ENCODE results near the gene TYR. TPM values are rescaled to one million over a fixed set of nuclear protein-coding genes. Genes with fewer than 3 reads are reported as not detected.
"Not testable (repeated sequence)": the region's sequence is repeated elsewhere in the genome, so short reads cannot be mapped to it uniquely, and the experiment has no call there.

TYR gene
- total RNA-seq, 2 donors from 2014 or later: not detected

- H3K36me3 Mint-ChIP-seq (ENCODE audit: low read depth); H3K4me1 ChIP-seq (ENCODE audit: control insufficient read depth, insufficient read depth, low read length); H3K4me3 Mint-ChIP-seq; H3K4me1 Mint-ChIP-seq; H3K9ac ChIP-seq (ENCODE audit: extremely low read depth, low read length, poor library complexity, severe bottlenecking); H3K27ac Mint-ChIP-seq; H3K27me3 ChIP-seq (ENCODE audit: control insufficient read depth, insufficient read depth, low read length, poor library complexity, severe bottlenecking); H3K27ac ChIP-seq (ENCODE audit: low read depth, low read length); H3K27me3 Mint-ChIP-seq (ENCODE audit: insufficient read depth); H3K9me3 ChIP-seq (ENCODE audit: control insufficient read depth, low read length); H3K4me3 ChIP-seq (ENCODE audit: low read length); DNase-seq; H3K9me3 Mint-ChIP-seq; H3K36me3 ChIP-seq (ENCODE audit: control insufficient read depth, insufficient read depth, low read length): not testable (repeated sequence)
- WGBS, 2 experiments (ENCODE audit: insufficient coverage in 1 of 2, insufficient read length in 1 of 2): no CpG with 5 or more reads among the region's 2 CpGs
Measured at GRCh38 chr11:89338073-89338472, 160.4 kb downstream of the TYR start.

- H3K27ac Mint-ChIP-seq; H3K9ac ChIP-seq (ENCODE audit: extremely low read depth, low read length, poor library complexity, severe bottlenecking); H3K4me1 ChIP-seq (ENCODE audit: control insufficient read depth, insufficient read depth, low read length); H3K4me3 ChIP-seq (ENCODE audit: low read length); DNase-seq; H3K36me3 ChIP-seq (ENCODE audit: control insufficient read depth, insufficient read depth, low read length); H3K27me3 Mint-ChIP-seq (ENCODE audit: insufficient read depth); H3K9me3 ChIP-seq (ENCODE audit: control insufficient read depth, low read length); H3K4me1 Mint-ChIP-seq; H3K4me3 Mint-ChIP-seq; H3K9me3 Mint-ChIP-seq; H3K36me3 Mint-ChIP-seq (ENCODE audit: low read depth); H3K27ac ChIP-seq (ENCODE audit: low read depth, low read length); H3K27me3 ChIP-seq (ENCODE audit: control insufficient read depth, insufficient read depth, low read length, poor library complexity, severe bottlenecking): not testable (repeated sequence)
Measured at GRCh38 chr11:89340450-89340849, 162.8 kb downstream of the TYR start.

GRCh38 chr11:89342880-89343572 is 165.4 kb downstream of the TYR start:
- H3K36me3 Mint-ChIP-seq (ENCODE audit: low read depth); H3K4me3 Mint-ChIP-seq: not testable (repeated sequence)

More at GRCh38 chr11:89342880-89343572, 165.4 kb downstream of the TYR start:
- H3K4me3 ChIP-seq (ENCODE audit: low read length); H3K4me1 ChIP-seq (ENCODE audit: control insufficient read depth, insufficient read depth, low read length); H3K27ac ChIP-seq (ENCODE audit: low read depth, low read length); H3K36me3 ChIP-seq (ENCODE audit: control insufficient read depth, insufficient read depth, low read length); H3K27me3 Mint-ChIP-seq (ENCODE audit: insufficient read depth); H3K27me3 ChIP-seq (ENCODE audit: control insufficient read depth, insufficient read depth, low read length, poor library complexity, severe bottlenecking); H3K9ac ChIP-seq (ENCODE audit: extremely low read depth, low read length, poor library complexity, severe bottlenecking); H3K27ac Mint-ChIP-seq; H3K9me3 ChIP-seq (ENCODE audit: control insufficient read depth, low read length); H3K9me3 Mint-ChIP-seq; H3K4me1 Mint-ChIP-seq; DNase-seq: not testable (repeated sequence)
- whole genome bisulfite sequencing, 2 experiments (ENCODE audit: insufficient coverage in 1 of 2, insufficient read length in 1 of 2): 89% methylated on average over 3 of the region's 3 CpGs; no CpG with 5 or more reads in 1 of the 2 experiments

Other genes starting within 250 kb of the TYR start
- gene GRM5, start 111.9 kb upstream of the TYR start, total RNA-seq: under 1 TPM; 0.07 to 0.09 TPM